SU-DHL-6 (cell line): Measurements from ENCODE around the gene FHL1.

Experiments used
- H2AFZ ChIP-seq: fragments of 200-600 bp; sonication (generic); 2 replicates; pipeline ENCODE4 v1.6.1; 2014; ENCODE audit warnings: low read depth, mild to moderate bottlenecking, moderate library complexity, mixed read lengths, antibody characterized with exemption, low read length; ENCODE audit not compliant: severe bottlenecking
- H3F3A ChIP-seq: fragments of 200-600 bp; shearing (Covaris generic); 2 replicates; pipeline ENCODE4 v1.6.0; 2016; ENCODE audit warnings: antibody characterized with exemption, mild to moderate bottlenecking; ENCODE audit not compliant: insufficient read depth
- H3K27ac ChIP-seq: fragments of 200-600 bp; sonication (generic); 2 replicates; pipeline ENCODE4 v1.5.1; 2016; ENCODE audit warnings: low read depth, mild to moderate bottlenecking, low read length, moderate library complexity, mixed read lengths
- H3K27me3 ChIP-seq: fragments of 200-600 bp; sonication (generic), shearing (Covaris generic); 2 replicates; pipeline ENCODE4 v1.6.0; 2014; ENCODE audit warnings: mild to moderate bottlenecking, low read length
- H3K36me3 ChIP-seq: fragments of 200-600 bp; sonication (generic); 2 replicates; pipeline ENCODE4 v1.6.1; 2014; ENCODE audit warnings: mild to moderate bottlenecking, low read length, mixed read lengths
- H3K4me2 ChIP-seq: fragments of 300-600, 200-600 bp; shearing (Covaris generic), sonication (generic); 2 replicates; pipeline ENCODE4 v1.6.0; 2014; ENCODE audit warnings: low read length, low read depth, mild to moderate bottlenecking; ENCODE audit not compliant: poor library complexity, severe bottlenecking
- H3K4me3 ChIP-seq: fragments of 200-600 bp; sonication (generic); 2 replicates; pipeline ENCODE4 v1.5.1; 2014; ENCODE audit warnings: antibody characterized with exemption, low read length, mild to moderate bottlenecking, mixed read lengths; ENCODE audit not compliant: insufficient read depth, poor library complexity, severe bottlenecking
- H3K79me2 ChIP-seq: fragments of 200-600 bp; sonication (generic); 2 replicates; pipeline ENCODE4 v1.6.1; 2014; ENCODE audit warnings: mild to moderate bottlenecking, low read length, moderate library complexity; ENCODE audit not compliant: insufficient read depth
- H3K9ac ChIP-seq: fragments of 200-600 bp; sonication (generic); 2 replicates; pipeline ENCODE4 v1.7.0; 2014; ENCODE audit warnings: mild to moderate bottlenecking, low read length
- H3K9me2 ChIP-seq: fragments of 200-600 bp; sonication (generic); replicated peaks from 2 replicates; pipeline ENCODE4 v1.6.1; 2014; ENCODE audit warnings: low read length; ENCODE audit not compliant: insufficient read depth
- H3K9me3 ChIP-seq: fragments of 200-600 bp; sonication (generic); 2 replicates; pipeline ENCODE4 v1.6.1; 2014; ENCODE audit warnings: low read length, mixed read lengths; ENCODE audit not compliant: insufficient read depth
- H4K20me1 ChIP-seq: fragments of 200-600 bp; sonication (generic); 2 replicates; pipeline ENCODE4 v1.6.1; 2014; ENCODE audit warnings: low read depth, mild to moderate bottlenecking, antibody characterized with exemption, low read length, moderate library complexity, mixed read lengths
- CTCF ChIP-seq: fragments of 200-600 bp; sonication (generic); IDR thresholded peaks from one replicate; pipeline ENCODE4 v1.5.1; 2017; ENCODE audit warnings: antibody characterized with exemption, mild to moderate bottlenecking, low read length, moderate library complexity; ENCODE audit not compliant: insufficient read depth, poor library complexity, severe bottlenecking
- EZH2phosphoT487 ChIP-seq: fragments of 200-600 bp; sonication (generic), shearing (Covaris generic); conservative IDR thresholded peaks from 2 replicates; pipeline ENCODE4 v1.6.1; 2018; ENCODE audit warnings: mild to moderate bottlenecking, antibody characterized with exemption, low read length, moderate library complexity, mixed read lengths

FHL1 gene

GRCh38 chrX:136214551-136214950 lies 67.2 kb downstream of the FHL1 start:
- TF ChIP-seq EZH2phosphoT487 (no peak), CTCF (no peak)
- Histone ChIP-seq H3K9ac (no peak overlapping the region), H3K79me2 (no peaks in the 10 kb centered on the region), H2AFZ (no peak overlapping the region), H3F3A (no peaks in the 10 kb centered on the region), H3K9me3 (no peaks in the 10 kb centered on the region), H3K9me2 (no peaks in the 10 kb centered on the region), H3K27me3 (no peaks in the 10 kb centered on the region), H4K20me1 (no peaks in the 10 kb centered on the region), H3K4me2 (no peak overlapping the region), H3K4me3 (no peak overlapping the region), H3K36me3 (no peaks in the 10 kb centered on the region), H3K27ac (no peak overlapping the region)

GRCh38 chrX:136215559-136215958 lies 68.2 kb downstream of the FHL1 start:
- Histone ChIP-seq H3K27ac (no peak overlapping the region), H3F3A (no peaks in the 10 kb centered on the region), H4K20me1 (no peaks in the 10 kb centered on the region), H3K4me2 (no peak overlapping the region), H3K36me3 (no peaks in the 10 kb centered on the region), H3K27me3 (no peaks in the 10 kb centered on the region), H2AFZ (no peak overlapping the region), H3K79me2 (no peaks in the 10 kb centered on the region), H3K9ac (no peak overlapping the region), H3K4me3 (no peak overlapping the region), H3K9me2 (no peaks in the 10 kb centered on the region), H3K9me3 (no peaks in the 10 kb centered on the region)
- TF ChIP-seq EZH2phosphoT487 = no peak
- no peak for TF ChIP-seq CTCF

DNA sequence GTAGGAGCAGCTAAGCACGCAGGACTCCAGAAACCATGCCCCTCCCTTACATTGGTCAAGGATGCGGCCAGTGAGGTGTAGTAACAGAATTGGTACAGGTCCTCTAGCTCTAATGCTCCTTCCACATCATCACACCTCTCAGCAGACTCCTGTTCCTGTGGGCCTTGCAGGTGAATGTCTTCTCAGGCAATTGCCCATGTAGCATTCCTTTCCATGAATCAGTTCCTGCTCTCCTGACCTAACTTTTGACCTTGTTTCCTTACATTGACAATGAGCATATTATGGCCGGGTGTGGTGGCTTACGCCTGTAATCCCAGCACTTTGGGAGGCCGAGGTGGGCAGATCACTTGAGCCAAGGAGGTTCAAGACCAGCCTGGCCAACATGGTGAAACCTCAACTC lies 72.6 kb downstream of the FHL1 start:
- Histone ChIP-seq H3K27me3 (no peaks in the 10 kb centered on the region), H3K79me2 (no peaks in the 10 kb centered on the region), H3F3A (no peaks in the 10 kb centered on the region), H3K9me2 (no peaks in the 10 kb centered on the region), H3K4me3 (no peak overlapping the region), H3K36me3 (no peaks in the 10 kb centered on the region), H4K20me1 (no peaks in the 10 kb centered on the region), H3K9me3 (no peaks in the 10 kb centered on the region), H3K27ac (no peak overlapping the region), H2AFZ (no peak overlapping the region), H3K9ac (no peak overlapping the region), H3K4me2 (no peak overlapping the region)
- no peak for TF ChIP-seq CTCF
- TF ChIP-seq EZH2phosphoT487 = no peak

DNA sequence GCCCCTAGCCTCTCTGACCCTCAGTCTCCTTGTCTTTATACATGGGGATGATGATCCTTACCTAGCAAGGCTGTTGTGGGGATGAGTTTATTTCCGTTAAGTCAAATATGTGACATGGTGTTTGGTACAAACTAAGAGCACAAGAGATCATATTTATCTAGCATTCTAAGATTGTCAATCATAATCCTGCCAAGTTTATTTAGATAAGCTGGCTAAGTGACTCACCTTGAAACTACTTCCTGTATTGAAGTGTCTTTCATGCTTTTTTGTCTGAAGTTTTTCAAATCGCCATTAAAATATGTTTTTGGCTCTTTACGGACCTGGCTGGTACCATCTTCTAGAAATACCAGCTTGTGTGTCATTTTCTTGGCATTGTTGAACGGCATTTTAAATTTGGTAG lies 73.2 kb downstream of the FHL1 start:
- no peak for TF ChIP-seq CTCF
- TF ChIP-seq EZH2phosphoT487 = no peak
- Histone ChIP-seq H3K4me2 (no peak overlapping the region), H4K20me1 (no peaks in the 10 kb centered on the region), H3K36me3 (no peaks in the 10 kb centered on the region), H3K9ac (no peak overlapping the region), H3K4me3 (no peak overlapping the region), H3K27ac (no peak overlapping the region), H3K9me3 (no peaks in the 10 kb centered on the region), H2AFZ (no peak overlapping the region), H3K27me3 (no peaks in the 10 kb centered on the region), H3K79me2 (no peaks in the 10 kb centered on the region), H3K9me2 (no peaks in the 10 kb centered on the region), H3F3A (no peaks in the 10 kb centered on the region)
